Raji (cell line): ENCODE data around the gene PRDM15.

ENCODE experiments used
- POLR2A ChIP-seq: IDR thresholded peaks from 2 replicates; pipeline ENCODE4 v1.6.1; 2011; ENCODE audit warnings: low read depth, low read length, control low read depth; ENCODE audit not compliant: insufficient read depth

The PRDM15 gene

DNA sequence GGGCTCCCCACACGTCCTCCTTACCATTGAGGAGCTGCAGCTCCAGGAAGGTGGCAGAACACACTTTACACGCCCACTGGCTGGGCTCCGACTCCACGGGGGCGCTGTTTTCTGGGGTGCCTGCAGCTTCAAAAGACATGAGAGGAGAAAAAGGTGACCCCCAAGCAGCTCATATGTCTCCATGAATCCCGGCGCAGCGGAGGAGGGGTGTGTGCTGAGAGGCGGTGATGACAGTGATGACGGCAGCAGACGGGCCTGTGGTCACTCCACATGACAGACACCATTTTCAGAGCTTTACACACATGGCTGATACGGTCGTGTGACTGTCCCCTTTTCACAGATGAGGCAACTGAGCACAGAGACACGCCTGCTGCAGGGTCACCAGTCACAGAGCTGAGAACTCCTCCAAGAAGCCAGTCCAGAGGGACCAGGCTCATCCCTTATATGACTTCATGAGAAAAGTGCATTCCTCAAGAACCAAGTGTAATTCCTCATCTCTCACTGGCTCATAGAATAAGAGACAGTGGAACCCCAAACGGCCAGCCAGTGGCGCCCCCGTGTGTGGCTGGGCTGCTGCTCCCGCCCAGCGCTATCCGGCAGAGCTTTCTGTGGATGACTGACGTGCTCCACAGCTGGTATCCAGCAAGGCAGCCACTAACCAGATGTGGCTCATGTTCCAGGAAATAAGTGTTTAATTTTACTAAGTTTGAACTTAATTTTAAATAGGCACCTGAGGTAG, 31.9 kb downstream of the PRDM15 start:
- TF ChIP-seq POLR2A: no peak

DNA sequence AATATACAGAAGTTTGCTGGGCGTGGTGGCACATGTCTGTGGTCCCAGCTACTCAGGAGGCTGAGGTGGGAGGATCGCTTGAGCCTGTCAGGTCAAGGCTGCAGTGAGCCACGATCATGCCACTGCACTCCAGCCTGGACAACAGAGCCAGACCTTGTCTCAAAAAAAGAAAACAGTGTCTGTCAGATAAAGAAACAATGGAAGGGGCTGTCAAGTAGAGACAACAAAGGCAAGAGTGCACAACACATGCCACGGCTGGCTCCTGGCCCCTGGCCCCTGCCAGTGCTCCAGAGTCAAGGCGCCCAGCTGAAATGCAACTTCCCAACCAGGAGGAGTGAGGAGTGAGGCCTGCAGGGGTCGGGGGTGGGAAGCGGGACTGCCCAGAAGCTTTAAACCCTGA, 32.6 kb downstream of the PRDM15 start:
- TF ChIP-seq POLR2A: no peak

DNA sequence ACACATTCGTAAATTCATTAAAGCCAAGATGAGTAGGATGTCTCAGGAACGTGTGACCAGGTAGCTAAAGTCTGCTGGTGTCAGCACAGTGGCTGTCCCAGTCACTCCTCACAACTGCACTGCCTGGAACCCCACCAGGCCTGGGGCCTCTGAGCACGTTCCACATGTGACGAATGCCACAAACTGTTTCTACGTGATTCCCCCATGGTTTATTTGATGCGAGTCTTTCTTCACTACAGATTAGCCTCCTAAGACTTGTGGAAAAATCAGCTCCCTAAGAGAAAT, 33.2 kb downstream of the PRDM15 start:
- no peak for TF ChIP-seq POLR2A

DNA sequence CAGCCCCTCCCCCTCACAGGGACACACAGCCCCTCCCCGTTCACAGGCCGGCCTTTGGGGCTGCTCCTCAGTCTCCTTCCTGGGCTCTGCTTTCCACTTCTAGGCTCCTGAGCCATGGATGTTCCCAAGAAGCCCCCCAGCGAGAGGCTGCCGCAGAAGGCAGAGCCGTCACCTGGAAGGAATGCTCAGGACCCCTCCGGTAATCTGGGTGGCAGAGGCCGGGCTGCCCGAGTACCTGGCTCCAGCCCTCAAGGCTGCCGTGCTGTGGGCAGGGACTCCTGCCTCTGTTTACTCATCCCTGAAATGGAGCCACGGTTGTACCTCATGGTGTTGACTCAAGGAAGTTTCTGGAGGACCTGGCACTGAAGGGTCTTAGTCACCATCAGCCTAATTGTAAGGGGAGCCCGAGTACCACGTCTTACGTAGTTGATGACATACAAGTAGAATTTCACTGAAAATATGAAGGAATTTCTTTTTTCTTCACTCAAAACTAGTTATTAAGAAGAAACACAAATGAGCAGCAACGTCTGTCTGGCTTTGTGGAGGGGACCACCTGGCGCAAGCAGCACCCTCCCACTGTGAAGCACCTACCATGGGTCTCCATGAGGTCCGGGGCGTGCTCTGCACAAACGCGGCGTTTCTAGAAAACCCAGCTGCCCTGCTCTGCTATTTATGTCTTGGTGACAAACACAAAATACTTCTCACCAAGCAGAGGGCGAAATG, 33.7 kb downstream of the PRDM15 start:
- no peak for TF ChIP-seq POLR2A

DNA sequence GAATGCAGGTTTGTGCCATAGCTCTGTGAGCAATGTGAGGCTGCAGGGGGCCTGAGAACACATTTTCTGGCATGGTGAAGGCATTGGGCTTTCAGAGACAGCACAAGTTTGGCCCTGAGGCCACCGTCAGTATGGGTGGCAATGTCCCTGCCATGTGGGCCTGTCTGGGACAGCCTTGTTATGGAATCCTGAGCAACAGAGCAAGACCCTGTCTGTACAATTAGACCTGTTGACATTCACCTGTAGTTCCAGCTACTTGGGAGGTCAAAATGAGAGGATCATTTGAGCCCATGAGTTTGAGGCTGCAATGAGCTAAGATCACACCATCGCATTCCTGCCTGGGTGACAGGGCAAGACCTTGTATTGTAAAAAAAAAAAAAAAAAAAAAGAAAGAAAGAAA, 35.6 kb downstream of the PRDM15 start:
- TF ChIP-seq POLR2A: no peak

DNA sequence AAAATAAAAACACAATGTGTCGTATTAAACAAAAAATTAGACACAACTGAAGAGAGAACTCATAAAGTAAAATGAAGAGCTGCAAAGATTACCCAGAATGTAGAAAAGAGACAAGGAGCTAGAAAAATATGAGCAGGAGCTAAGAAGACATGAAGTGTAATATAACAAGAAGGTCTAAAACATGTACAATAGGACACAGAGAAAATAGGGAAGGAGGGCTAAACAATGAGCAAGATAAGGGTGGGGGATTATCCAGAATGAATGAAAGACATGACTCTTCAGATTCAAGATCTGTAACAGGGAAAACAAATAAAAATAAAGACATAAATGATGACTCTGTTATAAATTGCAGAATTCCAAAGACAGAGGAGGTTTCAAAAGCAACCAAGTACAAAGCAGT, 38.3 kb downstream of the PRDM15 start:
- no peak for TF ChIP-seq POLR2A

DNA sequence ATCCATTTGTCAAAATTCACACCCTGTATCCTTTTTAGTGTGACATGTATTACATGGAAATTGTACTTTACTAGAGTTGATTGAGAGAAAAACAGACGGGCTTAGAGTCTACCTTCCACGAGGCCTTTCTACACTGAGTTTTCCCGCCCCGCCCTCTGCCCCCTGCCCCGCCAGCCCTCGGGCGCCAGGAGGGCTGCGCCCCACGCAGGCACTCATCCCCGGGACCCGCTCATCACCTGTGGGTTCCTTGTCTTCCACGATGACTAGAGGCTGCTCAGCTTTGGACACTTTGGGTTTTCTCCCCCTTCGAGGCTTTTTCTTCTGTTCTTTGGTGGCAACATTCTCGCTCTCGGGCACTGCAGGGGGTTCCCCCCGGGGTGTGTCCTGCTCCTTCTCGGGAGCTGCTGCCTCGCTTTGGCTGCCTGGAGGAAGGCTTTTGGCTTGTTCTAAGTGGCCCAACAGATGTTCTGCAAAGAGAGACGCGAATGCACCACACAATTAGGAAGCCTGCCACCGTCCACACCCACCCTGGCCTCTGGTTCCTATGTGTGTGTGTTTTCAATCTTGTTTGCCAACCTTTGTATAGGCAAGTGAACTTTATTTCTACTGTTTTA, 39.6 kb downstream of the PRDM15 start:
- no peak for TF ChIP-seq POLR2A

DNA sequence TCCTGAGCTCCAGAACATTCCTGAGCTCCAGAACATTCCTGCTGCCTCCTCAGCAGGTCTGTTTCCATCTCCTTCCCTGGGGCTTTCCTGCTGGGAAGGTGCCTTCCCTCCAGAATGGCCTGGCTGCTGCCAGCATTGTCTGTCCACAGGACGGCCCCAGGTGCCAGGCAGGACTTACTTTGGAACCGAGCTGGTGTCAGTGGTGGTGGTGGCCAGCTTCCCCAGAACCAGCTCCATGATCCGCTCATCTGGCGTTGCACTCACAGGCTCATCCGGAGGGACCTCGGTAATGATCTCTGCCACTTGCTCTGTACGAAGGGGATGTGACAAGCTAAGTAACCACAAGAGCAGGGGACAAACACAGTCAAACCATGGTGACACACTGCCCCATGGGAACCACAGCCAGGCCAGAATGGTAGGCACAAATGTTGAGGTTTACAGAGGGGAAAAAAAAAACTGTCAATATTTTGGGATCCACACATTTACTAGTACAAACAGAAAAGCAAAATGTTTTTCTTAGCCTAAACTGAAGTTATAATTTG, 41.3 kb downstream of the PRDM15 start:
- 0 out of 2 replicates have a peak, but pooled peaks have one; percentile 15 for TF ChIP-seq POLR2A

DNA sequence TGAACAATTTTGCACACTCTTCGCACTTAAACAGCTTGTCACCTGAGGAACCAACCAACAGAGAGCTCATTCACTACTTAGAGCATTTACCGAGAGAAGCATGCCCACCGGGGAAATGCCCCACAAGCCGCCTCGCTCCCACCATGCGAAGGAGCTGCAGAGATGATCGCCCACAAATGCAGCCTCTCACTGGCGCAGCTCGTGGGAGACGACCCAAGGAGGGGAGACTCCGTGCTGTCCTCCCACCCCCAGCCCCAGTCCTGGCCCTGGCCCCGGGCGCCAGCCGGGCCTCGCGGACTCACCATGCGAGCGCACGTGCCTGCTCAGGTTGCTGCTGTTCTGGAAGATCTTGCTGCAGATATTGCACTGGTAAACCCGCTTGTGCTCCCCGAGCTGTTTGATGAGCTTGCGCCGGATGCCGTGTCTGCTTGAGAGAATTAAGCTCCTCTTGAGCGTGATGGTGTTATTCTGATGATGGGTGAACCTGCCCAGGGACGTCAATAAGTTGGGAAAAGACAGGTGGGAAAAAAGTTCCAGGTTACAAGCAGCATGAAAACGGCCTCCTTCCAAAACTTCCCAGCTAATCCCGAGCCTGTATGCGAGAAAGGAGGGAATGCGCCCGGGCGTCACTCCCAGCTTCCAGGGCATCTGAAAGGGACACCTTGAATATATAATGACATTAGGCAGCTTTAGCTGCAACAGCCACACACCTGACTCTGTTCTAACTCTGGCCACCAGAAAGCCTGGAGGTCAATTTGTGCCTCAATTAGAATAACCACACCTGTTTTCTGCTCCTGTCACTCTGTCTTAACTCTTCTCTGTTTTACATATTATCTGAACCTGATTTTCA, 42.8 kb downstream of the PRDM15 start:
- TF ChIP-seq POLR2A: peak; percentile 54

DNA sequence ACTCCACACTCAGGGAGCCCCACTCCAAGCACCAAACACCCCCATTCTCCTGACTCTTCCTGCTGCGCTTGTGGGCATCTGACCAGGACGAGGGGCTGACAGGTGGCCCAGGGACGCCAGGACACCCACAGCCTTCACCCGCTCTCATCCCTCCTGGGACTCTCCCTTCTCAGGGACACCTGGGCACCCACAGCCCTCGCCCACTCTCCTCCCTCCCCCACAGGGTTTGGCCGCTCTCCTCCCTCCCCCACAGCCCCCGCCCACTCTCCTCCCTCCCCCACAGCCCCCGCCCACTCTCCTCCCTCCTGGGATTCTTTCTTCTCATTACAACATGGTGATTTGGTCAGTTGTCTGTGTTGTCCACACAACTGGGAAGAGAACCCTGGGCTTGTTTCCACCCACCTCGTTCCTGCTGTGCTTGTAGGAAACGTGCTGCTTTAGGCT, 43.4 kb downstream of the PRDM15 start:
- TF ChIP-seq POLR2A: peak; percentile 53; the same call in 1 of the 2 replicates

DNA sequence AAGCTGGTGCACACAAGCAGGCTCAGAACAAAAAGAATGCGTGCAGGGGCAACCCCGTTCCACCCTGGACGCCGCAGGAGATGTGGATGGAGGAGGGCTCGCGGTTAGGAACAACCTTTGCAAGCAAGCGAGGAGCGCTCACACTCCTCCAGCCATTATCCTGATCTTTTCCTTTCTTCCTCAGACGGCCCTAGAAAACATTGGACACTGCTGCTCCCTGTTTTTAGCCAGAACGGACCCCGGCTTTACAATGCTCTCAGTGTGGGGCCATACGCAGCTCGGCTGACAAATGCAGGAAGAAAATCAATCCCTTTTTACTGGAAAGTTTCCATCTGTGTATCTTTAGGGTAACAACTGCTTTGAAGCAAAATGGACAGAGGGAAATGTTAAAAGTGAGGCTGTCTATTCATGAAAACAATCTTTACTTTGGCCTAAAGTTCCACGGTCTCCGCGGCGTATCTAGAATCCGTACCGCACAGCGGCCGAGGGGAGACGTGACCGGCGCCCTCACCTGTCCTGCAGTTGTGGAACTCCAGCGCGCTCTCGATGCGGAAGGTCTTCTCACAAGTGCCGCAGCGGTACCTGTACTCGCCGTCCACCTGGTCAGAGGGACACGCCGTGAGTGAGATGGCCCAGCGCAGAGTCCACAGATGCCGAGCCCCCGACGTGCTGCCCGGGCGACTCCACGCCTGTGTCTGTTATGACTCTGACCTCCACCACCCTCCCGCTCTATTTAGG, 44.0 kb downstream of the PRDM15 start:
- no peak for TF ChIP-seq POLR2A

DNA sequence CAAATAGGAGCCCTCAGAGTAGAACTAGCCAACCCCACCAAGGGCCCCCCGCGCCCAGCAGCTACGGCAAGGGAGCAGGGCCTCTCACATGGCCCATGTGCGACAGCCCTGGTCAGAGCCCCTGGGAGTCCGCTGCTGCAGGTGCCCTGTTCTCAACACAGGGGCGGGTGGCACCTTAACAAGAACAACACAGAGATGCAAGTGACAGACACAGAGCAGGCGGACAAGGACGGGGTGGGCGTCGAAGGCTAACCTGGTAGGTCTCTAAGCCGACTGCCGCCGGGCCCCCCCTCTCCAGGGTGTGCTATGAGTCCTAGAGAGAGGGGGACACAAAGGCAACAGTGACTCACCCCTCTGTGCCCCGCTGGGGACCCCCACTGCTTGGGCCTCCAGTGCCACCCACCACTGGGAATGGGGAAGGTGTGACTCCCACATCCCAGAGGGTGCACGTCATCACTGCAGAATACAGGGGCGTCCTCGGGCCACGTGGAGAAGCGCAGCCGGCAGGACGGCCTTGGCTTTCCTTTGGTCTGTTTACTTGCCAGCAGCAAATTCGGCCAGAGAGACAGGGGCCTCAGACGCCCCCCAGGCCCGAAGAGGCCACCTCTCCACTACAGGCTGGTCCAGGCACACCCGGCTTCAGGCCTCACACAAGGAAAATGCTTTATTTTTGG, 44.8 kb downstream of the PRDM15 start:
- TF ChIP-seq POLR2A: no peak

DNA sequence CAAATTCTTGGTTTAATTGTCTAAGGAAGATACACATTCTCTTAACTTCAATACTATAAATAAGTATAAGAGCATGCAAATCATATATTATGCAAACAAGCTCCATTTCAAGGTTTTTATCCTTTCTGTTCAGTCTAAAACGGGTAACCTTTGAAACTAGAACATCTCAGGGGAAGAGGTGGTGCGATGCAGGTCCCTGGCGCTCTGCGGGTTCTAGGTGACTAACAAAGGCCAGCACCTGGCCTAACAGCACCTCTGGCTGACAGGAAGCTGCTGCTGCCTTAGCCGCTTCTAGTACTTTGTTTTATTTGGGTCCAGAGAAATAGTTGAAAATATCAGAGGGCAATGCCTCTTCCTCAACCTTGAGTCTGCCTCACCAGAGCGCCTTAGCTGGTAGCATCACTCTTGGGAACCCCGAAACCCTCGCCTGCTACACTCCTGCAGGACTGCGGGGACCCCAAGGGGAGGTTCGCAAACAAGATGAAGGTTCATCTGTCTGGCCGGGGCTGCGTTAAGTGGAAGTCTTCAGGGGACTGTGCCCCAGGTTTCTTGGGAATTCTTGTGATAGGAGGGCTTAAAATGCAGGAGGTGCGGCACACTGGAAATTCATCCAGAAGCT, 45.5 kb downstream of the PRDM15 start:
- peak; percentile 56; the same call in 1 of the 2 replicates for TF ChIP-seq POLR2A
